Left colon (tissue), 2 donors: Measurements from ENCODE around the gene MUL1. TPM values are rescaled to one million over a fixed set of nuclear protein-coding genes. Genes with fewer than 3 reads are reported as not detected.

Experiments used
- ATAC-seq: fragments of 200-7000 bp; cut with Tn5 transposase; one replicate; pipeline ENCODE4 v1.9.1; 2020; ENCODE audit warnings: mild to moderate bottlenecking, moderate library complexity
- DNase-seq, 2 donors: peaks; one replicate each; pipeline ENCODE4 v3.0.0-alpha.2; 2020
- intact Hi-C, 2 donors: fragments of 100-400 bp; cut with DNase I in 1 of 2; cut with micrococcal nuclease in 1 of 2; formaldehyde crosslinking; loops; one replicate each; pipeline versions ENCODE4 v1.11.2 to v1.14.0; 2022; cut with DNase I, micrococcal nuclease
- total RNA-seq, 2 donors: library from RNA; stranded (reverse); fragmentation: NEBNext Ultra II Directional; extraction: Animal tissue kit (Norgen Biotek cat#: 25700); gene quantifications; one replicate each; pipeline ENCODE4 v1.2.1, GENCODE V29; 2021
- donor health status: DM: no; HTN: no; CAD: no.
- donor health status: DM: yes; HTN: yes; CAD: no.

MUL1 gene
- total RNA-seq, 2 donors from 2014 or later = 37.9 to 43.3 TPM

GRCh38 chr1:20492751-20493150 is 15.2 kb downstream of the MUL1 start:
- intact Hi-C loops = loop anchor here (5.0 to 10.0 kb wide), 2 partner anchors 125 to 578 kb away; no protein-coding TSS in a partner anchor
- no peak for DNase-seq
- ATAC-seq = no peak

GRCh38 chr1:20491866-20492265 is 16.1 kb downstream of the MUL1 start:
- no peak for ATAC-seq
- intact Hi-C loops = loop anchor here (5.0 to 10.0 kb wide), 2 partner anchors 125 to 577 kb away; no protein-coding TSS in a partner anchor
- no peak for DNase-seq

GRCh38 chr1:20491178-20491577 is 16.8 kb downstream of the MUL1 start:
- ATAC-seq = no peak
- intact Hi-C loops = loop anchor here (5.0 to 10.0 kb wide), 2 partner anchors 124 to 576 kb away; no protein-coding TSS in a partner anchor
- DNase-seq = no peak

GRCh38 chr1:20487236-20487590 is 20.7 kb downstream of the MUL1 start:
- no peak for DNase-seq
- ATAC-seq = no peak
- intact Hi-C loops = no loop called here

- intact Hi-C loops = no loop called here
- peak; percentile 90 for DNase-seq
- ATAC-seq = peak; percentile 73
Measured at GRCh38 chr1:20486457-20487235, 21.3 kb downstream of the MUL1 start.

- ATAC-seq (peak; percentile 70), DNase-seq (peak; percentile 86 to 89)
- intact Hi-C loops = no loop called here
Measured at GRCh38 chr1:20485527-20486456, 22.2 kb downstream of the MUL1 start, which contains the start of gene CAMK2N1. Gene CAMK2N1, minus strand, starts transcription at chr1:20486210. Its CDS starts 831 bp downstream, at chr1:20485379.

GRCh38 chr1:20484519-20485462 is 23.2 kb downstream of the MUL1 start:
- DNase-seq = peak; percentile 42 to 43
- no peak for ATAC-seq
- intact Hi-C loops = no loop called here

- intact Hi-C loops = no loop called here
- DNase-seq = peak; percentile 35 to 56
- ATAC-seq = no peak
Measured at GRCh38 chr1:20483833-20484518, 24.0 kb downstream of the MUL1 start.

- DNase-seq (no peak), ATAC-seq (no peak)
- intact Hi-C loops = no loop called here
Measured at GRCh38 chr1:20483098-20483832, 24.7 kb downstream of the MUL1 start.

GRCh38 chr1:20481643-20482498 is 26.1 kb downstream of the MUL1 start:
- intact Hi-C loops = no loop called here
- no peak for ATAC-seq
- DNase-seq = peak in 1 of 2 donors; percentile 23

GRCh38 chr1:20480951-20481617 is 26.9 kb downstream of the MUL1 start:
- intact Hi-C loops = no loop called here
- ATAC-seq = peak; percentile 41
- peak; percentile 48 to 67 for DNase-seq

- peak; percentile 56 to 65 for DNase-seq
- intact Hi-C loops = no loop called here
- peak; percentile 46 for ATAC-seq
Measured at GRCh38 chr1:20480243-20480944, 27.6 kb downstream of the MUL1 start.

GRCh38 chr1:20479840-20480239 is 28.1 kb downstream of the MUL1 start:
- ATAC-seq = no peak
- intact Hi-C loops = no loop called here

GRCh38 chr1:20478057-20478635 is 29.8 kb downstream of the MUL1 start:
- ATAC-seq (no peak), DNase-seq (no peak)
- intact Hi-C loops = no loop called here

More at GRCh38 chr1:20479840-20480239, 28.1 kb downstream of the MUL1 start:
- DNase-seq = no peak
